Measurements from ENCODE around the gene MAGEF1. TPM values are rescaled to one million over a fixed set of nuclear protein-coding genes. Genes with fewer than 3 reads are reported as not detected.

The MAGEF1 gene
- total RNA-seq, 4 donors from 2014 or later, result 33.9 to 55.4 (median 49.0) TPM

- H3K9me3 ChIP-seq, result no peaks in the 10 kb centered on the region
- peak; percentile 4 to 7 for DNase-seq
- intact Hi-C loops (cut with DNase I; ENCODE audit: low total_unique reads), result no loop called here
- H3K4me1 ChIP-seq, result no peaks in the 10 kb centered on the region
- no peaks in the 10 kb centered on the region for H3K36me3 ChIP-seq
- peak overlapping the region in 1 of 2 donors; percentile 27 for H3K27ac ChIP-seq
- no peak overlapping the region for H3K4me3 ChIP-seq
- no peak for TF ChIP-seq CTCF (IDR thresholded peaks at IDR 0.05)
- no peaks in the 10 kb centered on the region for H3K27me3 ChIP-seq
Measured at GRCh38 chr3:184741798-184742675, 30.2 kb upstream of the MAGEF1 start.

DNA sequence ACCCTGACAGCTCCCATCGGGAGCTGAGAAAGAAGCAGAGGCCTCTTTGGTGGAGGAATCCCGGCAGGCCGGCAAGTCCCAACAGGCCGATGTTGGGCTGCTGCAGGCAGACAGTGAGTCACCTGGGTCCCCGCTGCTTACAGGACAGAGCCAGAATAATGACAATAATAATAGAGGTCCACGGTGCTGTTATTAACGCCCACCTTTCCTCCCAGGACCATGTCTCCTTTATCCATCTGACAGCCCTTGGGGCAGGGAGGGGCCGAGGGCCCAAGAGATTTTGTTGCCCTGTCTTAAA is 29.3 kb upstream of the MAGEF1 start:
- no peaks in the 10 kb centered on the region for H3K27me3 ChIP-seq
- H3K9me3 ChIP-seq, result no peaks in the 10 kb centered on the region
- H3K4me1 ChIP-seq, result no peaks in the 10 kb centered on the region
- no peak for TF ChIP-seq POLR2A (IDR thresholded peaks at IDR 0.05)
- TF ChIP-seq CTCF (IDR thresholded peaks at IDR 0.05), result no peak
- no peak overlapping the region for H3K4me3 ChIP-seq
- no peaks in the 10 kb centered on the region for H3K36me3 ChIP-seq
- H3K27ac ChIP-seq, result no peak overlapping the region
- DNase-seq, result peak in 1 of 2 donors; percentile 8
- intact Hi-C loops (cut with DNase I; ENCODE audit: low total_unique reads), result no loop called here

DNA sequence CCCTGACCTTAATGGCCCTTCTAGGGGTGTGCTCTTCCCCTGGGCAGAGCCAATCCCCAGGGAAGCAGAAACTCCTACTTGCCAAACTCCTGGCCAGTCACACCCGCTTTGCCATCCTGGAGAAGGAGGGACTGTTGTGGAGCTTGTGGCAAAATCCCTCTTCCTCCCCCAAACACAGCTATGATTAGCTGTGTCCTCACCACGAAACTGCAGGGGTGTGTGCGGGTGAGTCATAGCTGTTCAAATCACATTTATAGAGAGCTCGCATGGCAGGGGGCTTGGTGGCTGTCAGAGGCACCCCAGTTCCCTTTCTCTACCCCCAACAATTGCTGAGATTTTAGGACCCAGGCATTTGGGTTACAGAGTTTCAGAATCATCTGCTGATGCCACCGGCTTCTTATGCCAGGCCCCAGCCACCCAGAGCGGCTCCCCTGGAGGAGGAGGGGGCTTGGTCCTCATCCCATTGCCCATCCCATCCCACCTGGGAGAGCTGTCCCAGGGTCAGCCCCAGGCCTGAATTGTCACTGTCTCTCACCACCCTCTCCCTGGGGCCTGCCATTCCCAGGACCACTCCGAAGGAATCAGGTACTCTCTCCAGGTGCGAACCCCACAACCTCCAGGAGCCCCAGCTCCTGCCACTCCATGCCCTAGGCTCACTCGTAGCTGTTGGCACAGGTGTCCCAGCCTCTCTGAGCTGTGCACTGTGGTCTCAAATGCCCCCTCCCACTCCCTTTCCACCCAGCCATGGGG is 28.8 kb upstream of the MAGEF1 start:
- TF ChIP-seq CTCF (IDR thresholded peaks at IDR 0.05), result no peak
- TF ChIP-seq POLR2A (IDR thresholded peaks at IDR 0.05), result no peak
- intact Hi-C loops (cut with DNase I; ENCODE audit: low total_unique reads), result no loop called here
- no peak overlapping the region for H3K27ac ChIP-seq

GRCh38 chr3:184739594-184740505 is 28.0 kb upstream of the MAGEF1 start:
- H3K4me3 ChIP-seq, result no peak overlapping the region
- no peaks in the 10 kb centered on the region for H3K27me3 ChIP-seq
- intact Hi-C loops (cut with DNase I; ENCODE audit: low total_unique reads), result loop anchor here (5.0 kb wide), 1 partner anchor 42 kb away; no protein-coding TSS in a partner anchor
- no peaks in the 10 kb centered on the region for H3K36me3 ChIP-seq
- no peaks in the 10 kb centered on the region for H3K4me1 ChIP-seq
- no peaks in the 10 kb centered on the region for H3K9me3 ChIP-seq
- no peak for TF ChIP-seq CTCF (IDR thresholded peaks at IDR 0.05)
- TF ChIP-seq POLR2A (IDR thresholded peaks at IDR 0.05), result no peak
- H3K27ac ChIP-seq, result no peak overlapping the region
- no peak for DNase-seq

More for the DNA sequence above, 28.8 kb upstream of the MAGEF1 start:
- Histone ChIP-seq H3K9me3 (no peaks in the 10 kb centered on the region), H3K4me1 (no peaks in the 10 kb centered on the region), H3K36me3 (no peaks in the 10 kb centered on the region), H3K4me3 (no peak overlapping the region), H3K27me3 (no peaks in the 10 kb centered on the region)
- DNase-seq, result peak; percentile 3 to 6
